ENCODE data around the gene MSH6. TPM values are rescaled to one million over a fixed set of nuclear protein-coding genes. Genes with fewer than 3 reads are reported as not detected.
"Not testable (repeated sequence)": the region's sequence is repeated elsewhere in the genome, so short reads cannot be mapped to it uniquely, and the experiment has no call there.

Gene MSH6
- total RNA-seq, 2 experiments from 2014 or later, result 77.4 to 84.1 TPM

DNA sequence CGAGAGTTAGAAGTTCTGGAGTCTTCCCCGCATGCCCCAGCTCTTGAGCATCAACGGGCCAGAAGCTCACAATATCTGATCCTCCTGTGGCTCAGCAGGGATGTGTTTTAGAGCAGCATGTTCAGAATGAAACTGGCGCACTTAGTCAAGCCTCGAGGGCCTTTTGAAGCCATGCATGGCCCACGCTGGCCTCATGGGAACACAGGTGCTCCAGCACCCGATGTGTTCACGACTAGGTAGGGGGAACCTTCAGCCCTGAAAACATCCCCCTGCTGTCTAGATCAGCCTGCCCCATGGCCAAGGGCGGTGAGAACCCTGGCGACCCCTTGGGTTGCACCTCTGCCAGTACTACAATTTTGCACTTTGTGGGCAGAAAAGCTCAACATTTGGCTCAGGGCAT, 32.8 kb downstream of the MSH6 start:
- no peaks in the 10 kb centered on the region for H3K4me1 Mint-ChIP-seq
- no peak overlapping the region for H3K4me3 Mint-ChIP-seq
- DNase-seq, result no peak
- H3K27ac Mint-ChIP-seq, result no peak overlapping the region
- POLR2A ChIA-PET, result interaction anchor here (0.9 kb wide), 1 partner anchor 10 kb away, joined by 3 read pairs; no protein-coding TSS in a partner anchor
- CTCF ChIA-PET, result no interaction called here
- H3K27me3 Mint-ChIP-seq, result no peaks in the 10 kb centered on the region
- H3K9me3 Mint-ChIP-seq, result no peaks in the 10 kb centered on the region
- H3K36me3 Mint-ChIP-seq (ENCODE audit: low read depth), result peaks cover 83% of the 10 kb centered on the region

DNA sequence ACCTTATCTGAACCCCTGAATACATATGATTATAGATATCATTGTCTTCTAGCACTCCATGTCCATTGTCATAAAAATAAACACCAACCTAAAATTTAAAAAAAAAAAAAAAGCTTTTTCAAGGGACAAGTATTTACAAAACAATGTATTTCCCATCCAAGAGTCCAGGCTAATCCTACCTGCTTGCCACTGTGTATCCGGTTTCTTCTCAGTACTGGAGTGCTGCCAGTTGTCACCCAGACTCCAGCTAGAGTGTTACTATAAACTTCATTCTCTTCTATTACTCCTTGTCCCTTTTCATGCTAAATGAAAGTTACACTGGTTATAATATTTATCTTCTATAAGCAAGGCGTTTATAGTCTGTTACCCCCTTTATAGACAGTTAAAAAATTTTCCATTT, 35.8 kb downstream of the MSH6 start:
- Mint-ChIP-seq H3K36me3 (ENCODE audit: low read depth) (peaks cover 72% of the 10 kb centered on the region), H3K27ac (no peak overlapping the region), H3K9me3 (no peaks in the 10 kb centered on the region), H3K4me1 (no peaks in the 10 kb centered on the region), H3K4me3 (no peak overlapping the region), H3K27me3 (no peaks in the 10 kb centered on the region)
- ChIA-PET POLR2A (interaction anchor here (1.0 to 1.3 kb wide), 2 partner anchors 15 to 33 kb away, joined by 3 to 4 read pairs; no protein-coding TSS in a partner anchor), CTCF (interaction anchor here (0.9 kb wide), 1 partner anchor 10 kb away, joined by 3 read pairs; no protein-coding TSS in a partner anchor)
- no peak for DNase-seq

DNA sequence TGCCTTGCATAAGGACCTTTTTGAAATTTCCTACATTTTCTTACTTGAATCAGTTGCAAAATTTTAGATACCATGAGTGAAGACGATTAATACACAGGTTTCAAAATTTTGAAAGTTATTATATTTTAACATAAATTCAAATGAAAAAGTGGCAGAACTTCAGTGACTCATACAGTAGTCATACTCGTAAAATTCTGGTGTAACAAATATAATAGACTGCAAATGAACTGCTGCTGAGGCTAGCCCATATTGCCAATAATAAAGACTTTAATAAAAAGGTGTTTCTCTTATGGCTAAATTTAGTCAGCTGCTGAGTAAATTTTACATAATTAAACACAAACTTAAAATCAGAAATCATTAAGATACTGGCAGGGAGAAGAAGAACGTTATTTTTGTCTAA, 36.9 kb downstream of the MSH6 start:
- H3K4me1 Mint-ChIP-seq, result no peaks in the 10 kb centered on the region
- peaks cover 67% of the 10 kb centered on the region for H3K36me3 Mint-ChIP-seq (ENCODE audit: low read depth)
- no peaks in the 10 kb centered on the region for H3K27me3 Mint-ChIP-seq
- H3K27ac Mint-ChIP-seq, result no peak overlapping the region
- H3K9me3 Mint-ChIP-seq, result no peaks in the 10 kb centered on the region
- ChIA-PET CTCF (interaction anchor here (0.6 kb wide), 1 partner anchor 724 kb away, joined by 4 read pairs; no protein-coding TSS in a partner anchor), POLR2A (interaction anchor here (1.3 kb wide), 1 partner anchor 16 kb away, joined by 3 read pairs; no protein-coding TSS in a partner anchor)
- DNase-seq, result no peak
- H3K4me3 Mint-ChIP-seq, result no peak overlapping the region

DNA sequence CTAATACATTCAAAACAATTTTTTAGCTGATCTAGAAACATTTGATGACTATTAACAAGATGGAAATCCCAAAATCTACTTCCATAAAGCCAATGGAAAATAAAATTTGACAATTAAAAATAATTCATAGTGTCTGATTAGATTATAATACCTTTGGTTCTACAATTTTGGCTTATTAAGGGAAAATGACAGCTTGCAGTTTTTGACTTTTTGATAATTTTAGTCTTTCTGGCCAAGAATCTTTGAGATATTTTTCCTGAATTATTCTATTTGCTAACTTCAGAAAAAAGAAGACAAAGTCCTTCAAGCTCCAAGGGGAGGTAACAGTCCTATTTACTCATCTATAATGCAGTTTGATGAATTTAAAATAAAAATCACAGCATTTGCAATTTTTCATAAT, 39.6 kb downstream of the MSH6 start:
- Mint-ChIP-seq H3K27me3 (no peaks in the 10 kb centered on the region), H3K27ac (no peak overlapping the region), H3K4me3 (no peak overlapping the region), H3K4me1 (no peaks in the 10 kb centered on the region), H3K36me3 (ENCODE audit: low read depth) (peaks cover 51% of the 10 kb centered on the region), H3K9me3 (no peaks in the 10 kb centered on the region)
- CTCF ChIA-PET, result no interaction called here
- POLR2A ChIA-PET, result interaction anchor here (1.1 kb wide), 1 partner anchor 39 kb away, joined by 3 read pairs; the partner anchor contains the start of gene MSH6
- DNase-seq, result no peak

DNA sequence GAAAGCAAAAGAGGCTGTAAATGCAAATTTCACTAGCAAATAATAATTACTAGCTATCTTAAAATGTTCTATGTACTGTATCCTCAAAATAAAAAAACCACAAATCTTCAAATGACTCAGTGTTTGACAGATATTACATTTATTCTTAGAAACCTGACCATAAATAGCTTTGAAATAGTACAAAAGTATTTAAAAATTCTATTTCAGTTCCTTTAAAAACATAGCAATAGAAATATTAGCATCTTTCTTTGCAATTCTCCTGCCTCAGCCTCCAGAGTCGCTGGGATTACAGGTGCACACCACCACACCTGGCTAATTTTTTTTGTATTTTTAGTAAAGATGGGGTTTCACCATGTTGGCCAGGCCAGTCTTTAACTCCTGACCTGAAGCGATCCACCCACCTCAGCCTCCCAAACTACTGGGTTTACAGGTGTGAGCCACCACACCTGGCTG, 50.6 kb downstream of the MSH6 start:
- H3K36me3 Mint-ChIP-seq (ENCODE audit: low read depth), result peaks cover 63% of the 10 kb centered on the region
- H3K4me1 Mint-ChIP-seq, result peaks cover 15% of the 10 kb centered on the region
- DNase-seq, result no peak
- ChIA-PET POLR2A (interaction anchor here (0.7 to 0.9 kb wide), 2 partner anchors 49 to 548 kb away, joined by 3 to 4 read pairs; no protein-coding TSS in a partner anchor), CTCF (interaction anchor here (0.6 to 0.8 kb wide), 2 partner anchors 26 to 65 kb away, joined by 3 read pairs; no protein-coding TSS in a partner anchor)
- H3K9me3 Mint-ChIP-seq, result no peaks in the 10 kb centered on the region
- H3K27me3 Mint-ChIP-seq, result no peaks in the 10 kb centered on the region
- no peak overlapping the region for H3K4me3 Mint-ChIP-seq
- H3K27ac Mint-ChIP-seq, result no peak overlapping the region

DNA sequence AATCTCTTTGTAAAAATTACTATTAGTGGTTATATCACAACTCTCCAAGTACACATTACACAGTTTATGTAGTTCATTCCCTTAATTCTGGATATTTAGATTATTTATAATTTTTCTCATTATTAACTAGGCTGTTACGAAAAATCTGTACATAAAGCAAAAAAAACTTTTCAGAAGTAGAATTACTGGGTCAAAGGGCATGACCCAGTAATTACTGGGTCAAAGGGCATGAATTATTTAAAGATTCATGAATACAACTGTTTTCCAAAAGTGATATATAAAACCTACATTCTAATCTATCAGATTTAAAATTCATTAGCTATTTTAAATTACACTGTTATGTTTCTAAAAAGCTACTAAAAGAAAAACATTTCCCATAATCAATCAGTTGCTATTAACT, 55.3 kb downstream of the MSH6 start:
- H3K36me3 Mint-ChIP-seq (ENCODE audit: low read depth), result peaks cover 50% of the 10 kb centered on the region

DNA sequence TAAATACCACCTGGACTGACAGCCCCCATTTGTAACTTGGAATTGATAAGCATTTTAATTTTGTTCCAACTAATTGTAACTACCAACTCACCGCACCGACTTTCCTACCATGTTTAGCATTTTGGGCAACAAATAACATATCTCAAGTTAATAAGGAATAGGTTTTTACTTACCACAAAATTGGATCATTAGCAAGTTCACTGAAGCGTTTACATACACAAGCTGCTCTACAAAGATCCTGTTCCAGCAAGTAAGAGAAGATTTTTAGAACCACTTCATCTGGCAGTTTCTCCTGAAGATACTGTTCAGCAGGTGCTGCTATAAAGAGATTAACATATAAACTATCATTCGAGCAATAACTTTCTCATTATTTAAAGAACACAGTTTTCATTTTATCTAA, 55.7 kb downstream of the MSH6 start:
- ChIA-PET POLR2A (interaction anchor here (0.6 kb wide), 1 partner anchor 1591 kb away, joined by 3 read pairs; no protein-coding TSS in a partner anchor), CTCF (interaction anchor here (0.6 to 0.9 kb wide), 2 partner anchors 25 to 265 kb away, joined by 3 to 4 read pairs; no protein-coding TSS in a partner anchor)
- Mint-ChIP-seq H3K27ac (no peak overlapping the region), H3K9me3 (no peaks in the 10 kb centered on the region), H3K4me3 (no peak overlapping the region), H3K4me1 (peaks cover 19% of the 10 kb centered on the region), H3K36me3 (ENCODE audit: low read depth) (peaks cover 50% of the 10 kb centered on the region), H3K27me3 (no peaks in the 10 kb centered on the region)
- no peak for DNase-seq

More for the DNA sequence above, 55.3 kb downstream of the MSH6 start:
- H3K4me3 Mint-ChIP-seq, result no peak overlapping the region
- DNase-seq, result no peak
- H3K27me3 Mint-ChIP-seq, result no peaks in the 10 kb centered on the region
- CTCF ChIA-PET, result interaction anchor here (0.9 kb wide), 1 partner anchor 25 kb away, joined by 4 read pairs; no protein-coding TSS in a partner anchor
- no peak overlapping the region for H3K27ac Mint-ChIP-seq
- peaks cover 19% of the 10 kb centered on the region for H3K4me1 Mint-ChIP-seq
- no peaks in the 10 kb centered on the region for H3K9me3 Mint-ChIP-seq
- POLR2A ChIA-PET, result interaction anchor here (0.6 kb wide), 1 partner anchor 1590 kb away, joined by 3 read pairs; no protein-coding TSS in a partner anchor

DNA sequence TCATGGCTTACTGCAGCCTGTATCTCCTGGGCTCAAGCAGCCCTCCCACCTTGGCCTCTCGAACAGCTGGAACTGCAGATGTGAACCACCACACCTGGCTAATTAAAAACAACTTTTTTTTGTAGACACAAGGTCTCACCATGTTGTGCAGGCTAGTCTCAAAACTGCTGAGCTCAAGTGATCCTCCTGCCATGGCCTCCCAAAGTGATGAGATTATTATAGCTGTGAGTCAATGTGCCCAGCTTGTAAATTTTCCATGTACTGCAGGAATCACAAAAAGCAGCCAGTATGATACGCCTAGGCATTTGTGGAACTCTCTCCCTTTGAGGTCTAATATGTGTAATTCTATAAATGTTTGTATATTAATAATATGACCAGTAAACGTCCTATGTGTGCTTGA, 59.9 kb downstream of the MSH6 start:
- POLR2A ChIA-PET, result no interaction called here
- no peak overlapping the region for H3K4me3 Mint-ChIP-seq

DNA sequence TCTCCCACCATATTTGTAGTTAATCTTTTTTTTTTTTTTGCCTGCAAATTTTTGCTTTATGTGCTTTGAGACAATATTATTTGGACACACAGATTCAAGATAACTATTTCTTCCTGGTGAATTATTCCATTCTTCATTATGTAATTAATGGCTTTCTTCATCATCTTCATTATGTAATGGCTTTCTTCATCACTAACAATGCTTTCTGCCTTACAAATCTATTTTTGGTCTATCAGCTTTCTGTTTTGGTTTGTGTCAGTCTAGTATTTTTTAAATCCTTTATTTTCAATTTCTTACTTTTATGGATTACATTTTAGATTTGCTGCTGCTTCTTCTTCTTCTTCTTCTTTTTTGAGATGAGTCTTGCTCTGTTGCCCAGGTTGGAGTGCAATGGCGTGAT, 60.5 kb downstream of the MSH6 start:
- Mint-ChIP-seq H3K27me3 (no peaks in the 10 kb centered on the region), H3K4me3 (no peak overlapping the region), H3K9me3 (no peaks in the 10 kb centered on the region), H3K4me1 (peaks cover 14% of the 10 kb centered on the region), H3K27ac (no peak overlapping the region), H3K36me3 (ENCODE audit: low read depth) (peaks cover 16% of the 10 kb centered on the region)
- no peak for DNase-seq
- ChIA-PET CTCF (interaction anchor here (0.7 to 0.8 kb wide), 2 partner anchors 263 to 315 kb away, joined by 3 read pairs; no protein-coding TSS in a partner anchor), POLR2A (no interaction called here)

More for the DNA sequence above, 59.9 kb downstream of the MSH6 start:
- CTCF ChIA-PET, result interaction anchor here (0.8 kb wide), 1 partner anchor 264 kb away, joined by 3 read pairs; no protein-coding TSS in a partner anchor
- no peak for DNase-seq
- no peaks in the 10 kb centered on the region for H3K27me3 Mint-ChIP-seq
- peaks cover 18% of the 10 kb centered on the region for H3K36me3 Mint-ChIP-seq (ENCODE audit: low read depth)
- H3K4me1 Mint-ChIP-seq, result peaks cover 14% of the 10 kb centered on the region
- H3K27ac Mint-ChIP-seq, result no peak overlapping the region
- no peaks in the 10 kb centered on the region for H3K9me3 Mint-ChIP-seq

DNA sequence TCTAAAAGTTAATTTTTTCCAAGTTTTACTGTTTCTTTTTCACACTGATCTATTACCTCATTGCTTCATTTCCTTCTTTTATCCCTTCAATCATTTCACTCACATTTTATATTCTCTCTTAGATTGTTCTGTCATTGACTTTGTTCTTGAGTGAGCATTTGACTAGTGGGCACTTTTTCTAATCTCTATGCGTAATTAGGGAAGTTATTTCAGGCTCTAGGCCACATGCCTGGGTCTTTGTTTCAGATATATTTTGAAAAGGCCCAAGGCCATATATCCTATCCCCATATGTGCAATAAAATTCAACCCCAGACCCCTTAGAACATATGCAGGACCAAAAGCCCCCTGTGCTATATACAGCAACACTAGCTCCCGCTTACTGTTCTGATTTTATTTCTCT, 61.2 kb downstream of the MSH6 start:
- no peak for DNase-seq
- H3K27me3 Mint-ChIP-seq, result no peaks in the 10 kb centered on the region
- H3K9me3 Mint-ChIP-seq, result no peaks in the 10 kb centered on the region
- peaks cover 9% of the 10 kb centered on the region for H3K36me3 Mint-ChIP-seq (ENCODE audit: low read depth)
- no peak overlapping the region for H3K4me3 Mint-ChIP-seq
- H3K27ac Mint-ChIP-seq, result no peak overlapping the region
- H3K4me1 Mint-ChIP-seq, result peaks cover 14% of the 10 kb centered on the region
- POLR2A ChIA-PET, result no interaction called here
- CTCF ChIA-PET, result no interaction called here

DNA sequence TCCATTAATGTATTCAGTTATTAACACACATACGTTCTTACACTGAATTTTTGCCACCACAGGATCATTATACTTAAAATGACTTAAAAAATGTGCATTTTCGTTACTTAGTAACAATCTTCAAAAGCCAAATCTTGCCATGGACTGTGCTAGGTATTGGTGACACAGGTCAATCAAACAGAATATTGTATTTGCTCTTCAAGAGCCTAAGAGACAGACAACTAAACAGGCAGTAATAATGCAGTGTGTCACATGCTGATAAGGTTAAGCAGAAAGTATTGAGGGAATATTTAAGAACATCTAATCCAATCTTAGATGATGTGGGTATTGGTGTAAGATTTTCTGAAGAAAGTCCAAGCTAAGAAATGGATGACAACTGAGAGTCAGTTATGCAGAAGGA, 66.4 kb downstream of the MSH6 start:
- no peak overlapping the region for H3K27ac Mint-ChIP-seq
- no peak overlapping the region for H3K4me3 Mint-ChIP-seq
- H3K9me3 Mint-ChIP-seq, result no peaks in the 10 kb centered on the region
- ChIA-PET POLR2A (no interaction called here), CTCF (no interaction called here)
- H3K27me3 Mint-ChIP-seq, result no peaks in the 10 kb centered on the region
- peaks cover 2% of the 10 kb centered on the region for H3K4me1 Mint-ChIP-seq
- DNase-seq, result no peak
- H3K36me3 Mint-ChIP-seq (ENCODE audit: low read depth), result peaks cover 6% of the 10 kb centered on the region

DNA sequence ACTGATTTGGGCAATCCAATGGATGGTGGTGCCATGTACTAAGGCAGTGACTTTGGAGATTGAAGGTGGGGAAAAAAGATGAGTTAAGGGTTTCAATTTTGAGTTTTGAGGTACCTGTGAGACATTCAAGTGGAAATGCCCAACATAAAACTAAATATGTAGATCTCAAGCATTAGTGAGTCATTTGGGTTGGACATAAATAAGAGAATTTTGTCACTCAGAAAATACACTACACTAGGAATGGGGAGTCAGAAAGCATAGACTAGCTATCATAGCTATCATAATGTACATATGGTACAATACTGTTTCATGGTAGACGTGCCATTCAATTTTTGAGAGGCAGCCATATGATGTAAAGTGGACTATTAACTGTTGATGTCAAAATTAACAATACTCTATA, 67.3 kb downstream of the MSH6 start:
- peaks cover 6% of the 10 kb centered on the region for H3K36me3 Mint-ChIP-seq (ENCODE audit: low read depth)
- CTCF ChIA-PET, result interaction anchor here (0.5 kb wide), 1 partner anchor 1296 kb away, joined by 3 read pairs; no protein-coding TSS in a partner anchor
- DNase-seq, result no peak
- H3K4me1 Mint-ChIP-seq, result no peaks in the 10 kb centered on the region
- no peaks in the 10 kb centered on the region for H3K27me3 Mint-ChIP-seq
- H3K9me3 Mint-ChIP-seq, result no peaks in the 10 kb centered on the region
- no peak overlapping the region for H3K27ac Mint-ChIP-seq
- no peak overlapping the region for H3K4me3 Mint-ChIP-seq
- POLR2A ChIA-PET, result no interaction called here

DNA sequence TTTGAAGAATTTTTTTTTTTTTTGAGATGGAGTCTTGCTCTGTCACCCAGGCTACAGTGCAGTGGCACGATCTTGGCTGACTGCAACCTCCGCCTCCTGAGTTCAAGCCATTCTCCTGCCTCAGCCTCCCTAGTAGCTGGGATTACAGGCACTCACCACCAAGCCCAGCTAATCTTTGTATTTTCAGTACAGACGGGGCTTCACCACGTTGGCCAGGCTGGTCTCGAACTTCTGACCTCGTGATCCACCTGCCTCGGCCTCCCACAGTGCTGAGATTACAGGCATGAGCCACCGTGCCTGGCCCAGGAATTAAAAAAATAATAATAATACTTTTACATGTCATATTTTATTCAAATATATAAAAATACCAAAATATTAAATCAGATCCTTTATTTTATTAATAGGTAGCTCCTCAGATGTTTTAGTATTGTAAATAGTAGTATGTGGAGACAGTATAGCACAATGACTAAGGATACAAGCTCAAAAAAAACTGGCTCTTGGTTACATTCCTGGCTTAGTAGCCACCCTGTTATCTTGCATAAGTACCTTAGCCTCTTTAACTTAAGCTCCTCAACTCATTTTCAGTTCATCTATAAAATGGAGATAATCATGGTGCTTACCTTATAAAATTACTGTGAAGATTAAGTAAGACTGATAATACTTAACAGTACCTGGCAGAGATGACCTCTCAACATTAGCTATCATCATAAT, 70.3 kb downstream of the MSH6 start:
- H3K36me3 Mint-ChIP-seq (ENCODE audit: low read depth); H3K27ac Mint-ChIP-seq; H3K4me3 Mint-ChIP-seq; H3K27me3 Mint-ChIP-seq; H3K4me1 Mint-ChIP-seq; DNase-seq; H3K9me3 Mint-ChIP-seq; POLR2A ChIA-PET: not testable (repeated sequence)
- CTCF ChIA-PET, result interaction anchor here (1.1 kb wide), 1 partner anchor 11 kb away, joined by 4 read pairs; no protein-coding TSS in a partner anchor
